IPS-NIHi7 (cell line): ENCODE measurements around the gene ABT1.
"Not testable (repeated sequence)": the region's sequence is repeated elsewhere in the genome, so short reads cannot be mapped to it uniquely, and the experiment has no call there.

Source experiments
- DNase-seq: peaks from one replicate; pipeline ENCODE4 v3.0.0; 2012; ENCODE audit warnings: mixed read lengths; ENCODE audit errors: extremely low spot score

Gene ABT1

GRCh38 chr6:26596579-26597388 lies at the start of gene ABT1:
TSS of gene ABT1 (plus strand) at chr6:26596953. CDS start at chr6:26596983, 30 bp downstream.
- DNase-seq = peak; percentile 96

- not testable (repeated sequence) for DNase-seq
Observed at GRCh38 chr6:26547363-26547762, 49.4 kb upstream of the ABT1 start.

- DNase-seq = peak; percentile 79
Observed at GRCh38 chr6:26550250-26550993, 46.3 kb upstream of the ABT1 start.

GRCh38 chr6:26552205-26552604 lies 44.5 kb upstream of the ABT1 start:
- no peak for DNase-seq

- DNase-seq = no peak
Observed at GRCh38 chr6:26552640-26553188, 44.0 kb upstream of the ABT1 start.

GRCh38 chr6:26553264-26553634 lies 43.5 kb upstream of the ABT1 start:
- peak; percentile 30 for DNase-seq

- no peak for DNase-seq
Observed at GRCh38 chr6:26553635-26554446, 42.9 kb upstream of the ABT1 start.

GRCh38 chr6:26554447-26554696 lies 42.4 kb upstream of the ABT1 start:
- DNase-seq = no peak

- no peak for DNase-seq
Observed at GRCh38 chr6:26554697-26555504, 41.9 kb upstream of the ABT1 start.

- no peak for DNase-seq
Observed at GRCh38 chr6:26555505-26556262, 41.1 kb upstream of the ABT1 start.

GRCh38 chr6:26556263-26557070 lies 40.3 kb upstream of the ABT1 start:
- DNase-seq = peak; percentile 56

GRCh38 chr6:26561533-26562466 lies 35.0 kb upstream of the ABT1 start:
- DNase-seq = no peak

GRCh38 chr6:26563488-26563887 lies 33.3 kb upstream of the ABT1 start:
- DNase-seq = no peak

- peak; percentile 75 for DNase-seq
Observed at GRCh38 chr6:26568601-26569432, 27.9 kb upstream of the ABT1 start.

- no peak for DNase-seq
Observed at GRCh38 chr6:26569433-26569764, 27.4 kb upstream of the ABT1 start.

GRCh38 chr6:26570027-26570809 lies 26.5 kb upstream of the ABT1 start:
- no peak for DNase-seq
